HG03521 (cell line): Measurements from ENCODE around the gene EHD1.

ENCODE experiments used
- ATAC-seq: cut with Tn5 transposase; IDR thresholded peaks from one replicate; pipeline ENCODE4 v1.9.1; 2021; ENCODE audit warnings: mild to moderate bottlenecking, moderate library complexity; ENCODE audit not compliant: unreplicated experiment

The EHD1 gene

GRCh38 chr11:64891880-64892279, 13.5 kb upstream of the EHD1 start:
- no peak for ATAC-seq

- no peak for ATAC-seq
Measured at GRCh38 chr11:64891215-64891848, 12.9 kb upstream of the EHD1 start.

DNA sequence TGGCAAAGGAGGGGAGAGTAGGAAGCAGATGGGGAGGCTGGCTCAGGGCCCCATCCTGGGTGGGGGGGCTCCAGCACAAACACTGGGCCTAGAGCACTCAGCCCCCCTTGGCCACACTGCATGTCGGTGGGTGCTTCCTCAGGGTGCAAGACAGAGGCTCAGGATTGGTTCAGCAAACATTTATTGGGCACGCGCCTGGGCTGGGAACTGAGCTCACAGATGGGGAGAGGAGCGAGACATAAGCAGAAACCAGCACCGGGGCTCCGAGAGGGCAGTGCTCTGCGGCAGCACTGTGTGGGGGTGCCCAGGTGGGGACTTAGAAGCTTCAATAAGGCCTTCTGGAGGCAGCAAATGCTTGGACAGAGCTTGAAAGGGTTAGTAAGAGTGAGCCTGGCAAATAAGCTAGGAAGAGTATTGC, 12.1 kb upstream of the EHD1 start:
- ATAC-seq = no peak

- ATAC-seq = no peak
Measured at GRCh38 chr11:64888729-64889511, 10.5 kb upstream of the EHD1 start.

GRCh38 chr11:64888406-64888728, 9.9 kb upstream of the EHD1 start:
- ATAC-seq = no peak

DNA sequence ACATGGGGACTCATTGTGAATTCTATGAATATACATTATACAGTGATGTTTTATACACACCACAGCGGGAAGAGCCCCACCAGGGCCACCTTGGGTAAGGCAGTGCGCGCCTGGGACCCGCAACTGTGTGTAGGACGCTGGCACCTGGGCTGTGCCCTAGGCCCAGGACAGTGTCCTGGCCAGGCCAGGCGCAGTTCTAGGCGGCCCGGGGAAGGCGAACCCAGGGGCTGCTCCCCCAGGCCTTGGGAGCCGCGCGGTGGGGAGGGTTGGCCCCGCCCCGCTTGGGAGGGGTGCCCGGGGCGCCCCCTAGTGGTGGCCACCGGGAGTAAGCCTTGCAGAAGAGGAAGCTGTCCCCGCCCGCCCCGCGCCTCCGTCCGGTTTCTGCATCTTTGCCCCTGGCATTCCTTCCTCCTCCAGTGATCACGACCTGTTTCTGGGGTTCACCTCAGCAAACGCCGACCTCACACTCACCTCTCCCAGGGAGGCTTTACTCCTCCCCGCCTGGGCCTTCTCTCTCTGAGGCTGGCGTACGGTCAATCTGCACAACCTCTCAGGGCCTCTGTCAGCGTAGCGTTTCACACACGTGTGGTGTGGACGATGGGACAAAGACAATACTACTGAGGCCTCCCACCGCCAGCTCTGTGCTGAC, 9.5 kb upstream of the EHD1 start:
- ATAC-seq = peak; percentile 52

GRCh38 chr11:64887234-64887756, 8.9 kb upstream of the EHD1 start:
- no peak for ATAC-seq

DNA sequence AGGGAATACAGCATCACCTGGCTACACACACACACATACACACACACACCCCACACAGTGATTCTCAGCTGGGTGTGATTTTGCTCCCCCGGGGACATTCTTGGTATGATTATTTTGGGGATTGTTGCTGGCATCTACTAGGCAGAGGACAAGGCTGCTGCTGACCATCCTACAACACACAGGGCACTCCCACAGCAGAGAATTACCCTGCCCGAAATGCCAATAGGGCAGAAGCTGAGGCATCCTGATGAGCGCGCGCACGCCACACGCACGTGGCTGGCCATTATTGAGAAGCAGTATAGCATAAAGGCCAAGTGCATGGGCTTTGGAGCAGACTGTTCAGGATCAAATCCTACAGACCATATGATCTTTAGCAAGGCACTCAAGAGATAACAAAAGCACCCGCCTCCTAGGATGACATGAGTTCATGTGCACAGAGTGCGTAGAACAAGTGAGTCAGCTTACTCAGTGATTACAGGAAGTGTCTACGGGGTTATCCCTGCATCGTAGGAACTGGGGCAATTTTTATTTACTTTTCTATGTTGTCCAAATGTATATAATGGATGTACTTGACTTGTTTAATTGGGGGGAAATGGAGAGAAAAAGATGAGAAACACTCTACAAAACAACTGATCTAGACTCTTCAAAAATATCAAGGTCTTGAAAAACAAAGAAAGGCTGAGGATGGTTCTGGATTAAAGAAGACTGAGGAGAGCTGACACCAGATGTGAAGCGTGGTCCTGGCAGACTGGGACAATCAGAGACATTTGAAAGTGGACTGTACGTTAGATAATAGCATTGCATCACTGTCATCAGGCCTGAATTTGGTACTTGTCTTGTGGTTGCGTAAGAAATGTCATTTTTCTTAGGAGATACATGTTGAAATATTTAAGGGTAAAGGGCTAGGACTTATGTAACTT, 7.2 kb upstream of the EHD1 start:
- no peak for ATAC-seq

- no peak for ATAC-seq
Measured at GRCh38 chr11:64884019-64884418, 5.6 kb upstream of the EHD1 start.

DNA sequence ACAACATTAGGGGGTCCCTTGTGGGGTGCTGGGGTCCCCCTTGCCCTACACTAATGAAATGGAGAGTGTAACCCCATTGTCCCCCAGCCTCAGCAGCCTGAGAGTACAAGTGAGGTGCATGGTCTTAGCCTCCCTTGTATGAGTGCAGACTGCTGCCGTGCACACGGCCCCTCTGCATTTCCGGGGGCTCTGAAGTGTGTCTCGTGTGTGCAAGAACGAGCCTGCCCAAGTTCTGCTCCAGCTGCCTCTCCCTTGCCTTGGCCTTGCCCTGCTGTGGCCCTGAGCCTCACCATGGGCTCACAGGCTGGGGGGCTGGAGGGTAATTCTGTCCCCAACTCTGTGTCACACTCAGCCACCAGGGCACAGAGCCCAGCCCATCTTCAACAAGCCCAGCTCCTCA, 5.2 kb upstream of the EHD1 start:
- ATAC-seq = no peak

- ATAC-seq = no peak
Measured at GRCh38 chr11:64882243-64882642, 3.8 kb upstream of the EHD1 start.

DNA sequence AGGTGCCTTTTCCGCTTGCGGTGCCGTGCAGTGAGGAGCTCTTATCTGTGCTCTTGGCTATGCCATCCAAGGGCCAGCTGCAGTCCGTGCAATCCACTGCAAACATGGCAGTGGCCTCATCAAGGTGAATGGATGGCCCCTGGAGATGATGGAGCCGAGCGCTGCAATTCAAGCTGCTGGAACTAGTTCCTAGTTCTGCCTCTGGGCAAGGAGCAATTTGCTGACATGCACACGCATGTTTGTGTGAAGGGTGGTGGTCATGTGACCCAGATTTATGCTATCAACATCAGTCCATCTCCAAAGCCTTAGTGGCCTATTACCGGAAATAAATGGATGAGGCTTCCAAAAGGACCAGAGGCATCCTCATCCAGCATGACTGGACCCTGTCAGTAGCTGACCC, 3.1 kb upstream of the EHD1 start:
- ATAC-seq = no peak

- ATAC-seq = no peak
Measured at GRCh38 chr11:64880240-64881001, 2.0 kb upstream of the EHD1 start.

GRCh38 chr11:64879244-64879900, 951 bp upstream of the EHD1 start:
- no peak for ATAC-seq

- ATAC-seq = no peak
Measured at GRCh38 chr11:64878223-64878493, 263 bp downstream of the EHD1 start.

DNA sequence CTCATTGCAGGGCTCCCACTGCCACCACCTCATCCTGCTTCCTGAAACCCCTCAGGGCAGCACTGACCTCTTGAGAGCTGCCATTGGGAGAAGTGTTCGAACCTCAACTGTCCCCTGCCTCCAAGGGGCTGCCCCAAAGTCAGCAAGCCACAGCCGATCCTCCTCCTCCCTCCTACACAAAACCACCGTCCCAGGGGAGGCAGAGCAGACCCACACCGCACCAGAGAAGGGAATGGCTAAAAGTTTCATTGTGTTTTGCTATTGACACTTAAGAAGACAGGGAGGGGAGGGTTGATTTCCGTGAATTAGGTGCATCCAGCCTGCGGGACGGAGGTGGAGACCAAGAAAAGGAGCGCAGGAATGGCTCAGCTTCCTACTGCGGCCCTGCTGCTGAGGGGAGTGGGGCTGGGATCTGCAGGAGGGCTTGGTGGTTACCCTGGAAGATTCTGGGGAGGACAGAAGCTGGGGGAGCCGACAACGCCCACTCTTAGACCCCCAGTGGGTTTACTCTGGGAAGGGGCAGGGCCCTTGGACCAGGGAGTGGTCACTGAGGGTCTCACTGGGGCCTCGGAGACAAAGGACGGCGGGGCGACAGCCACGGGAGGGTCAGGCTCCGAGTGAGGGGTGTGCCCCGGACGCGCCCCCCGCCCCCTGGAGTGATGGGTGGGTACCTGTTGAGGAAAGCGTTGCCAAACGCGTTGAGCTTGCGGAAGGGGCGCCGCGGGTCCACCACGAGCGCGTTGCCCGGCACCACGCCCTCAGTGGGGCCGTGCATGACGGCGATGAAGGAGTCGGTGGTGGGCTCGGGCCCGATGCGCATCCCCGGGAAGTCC, 815 bp downstream of the EHD1 start:
- peak; percentile 3 for ATAC-seq

DNA sequence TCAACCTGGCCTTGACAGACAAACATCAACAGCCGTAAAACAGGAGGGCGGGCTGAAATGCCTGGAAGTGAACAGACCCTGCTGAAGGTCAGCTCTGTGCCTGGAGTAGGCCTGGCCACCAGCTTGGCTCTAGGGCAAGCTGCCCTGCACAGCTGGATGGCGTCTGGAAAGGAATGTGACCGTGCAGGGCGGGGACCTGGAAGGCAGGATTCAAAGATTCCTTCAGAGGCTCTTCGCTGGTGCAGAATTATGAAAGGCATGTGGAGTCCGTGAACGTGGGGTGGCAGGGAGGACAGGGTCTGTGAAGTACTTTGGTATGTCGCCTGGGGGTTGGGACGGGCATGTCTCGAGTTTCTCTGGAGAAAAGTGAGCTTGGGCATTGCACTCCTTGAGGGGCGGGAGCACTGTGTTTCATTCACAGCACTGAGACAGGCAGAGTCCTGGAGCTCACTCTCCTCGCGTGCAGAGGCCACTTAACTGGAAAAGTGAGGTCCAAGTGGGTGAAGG, 1.5 kb downstream of the EHD1 start:
- no peak for ATAC-seq

GRCh38 chr11:64876229-64876750, 2.1 kb downstream of the EHD1 start:
- no peak for ATAC-seq
